ENCODE data around the gene TEAD1.

- TF ChIP-seq MYC (IDR thresholded peaks at IDR 0.05; ENCODE audit: low read depth, low read length): no peak
- no peak for TF ChIP-seq POLR2A (IDR thresholded peaks at IDR 0.05; ENCODE audit: low read depth, low read length)
- no peak for TF ChIP-seq CTCF (IDR thresholded peaks at IDR 0.05; ENCODE audit: extremely low read depth in 1 of 2, insufficient read depth in 1 of 2, low read depth in 1 of 2, low read length in 2 of 2)
- no peak for TF ChIP-seq EZH2 (IDR thresholded peaks at IDR 0.05; ENCODE audit: borderline replicate concordance, low read depth, low read length, severe bottlenecking)
- TF ChIP-seq JUN (IDR thresholded peaks at IDR 0.05; ENCODE audit: borderline replicate concordance, insufficient read depth, insufficient read length, low read depth): no peak
- no peak for TF ChIP-seq MAX (IDR thresholded peaks at IDR 0.05; ENCODE audit: insufficient read depth, insufficient read length)
- no peak for TF ChIP-seq POLR2AphosphoS5 (IDR thresholded peaks at IDR 0.05; ENCODE audit: insufficient read depth, low read depth, low read length)
- no peak for TF ChIP-seq FOS (IDR thresholded peaks at IDR 0.05; ENCODE audit: borderline replicate concordance, insufficient read depth, low read length)
Observed at GRCh38 chr11:12817681-12818332, 143.6 kb downstream of the TEAD1 start.
